PC-3 (cell line): ENCODE results near the gene TANK. TPM values are rescaled to one million over a fixed set of nuclear protein-coding genes. Genes with fewer than 3 reads are reported as not detected.
A peak's percentile ranks its signal among the peaks of the same experiment; 100 is the strongest.
"Not testable (repeated sequence)": the region's sequence is repeated elsewhere in the genome, so short reads cannot be mapped to it uniquely, and the experiment has no call there.

Source experiments
- ATAC-seq: fragments of 200-7000 bp; cut with Tn5 transposase; 2 replicates; pipeline ENCODE4 v1.9.1; 2020; ENCODE audit warnings: mild to moderate bottlenecking, moderate library complexity
- BruUV-seq: library from RNA; stranded (reverse); fragments of 400-500 nt; replicated peaks from 2 replicates; lab custom pipeline; 2021; lab: Mats Ljungman, UMichigan
- CTCF ChIA-PET: fragments of 300-600 bp; sonication (Branson Sonifier 250); formaldehyde crosslinking; loops from one replicate; lab custom pipeline; 2022; ENCODE audit warnings: antibody characterized with exemption; lab: Charles Lee
- POLR2A ChIA-PET: fragments of 300-600 bp; sonication (Branson Sonifier 250); formaldehyde crosslinking; loops from one replicate; lab custom pipeline; 2022; ENCODE audit warnings: antibody characterized with exemption; ENCODE audit not compliant: unreplicated experiment; lab: Charles Lee
- DNase-seq: peaks from one replicate; pipeline ENCODE4 v3.0.0-alpha.2; 2015
- H2AFZ ChIP-seq: fragments of 300-600 bp; sonication (generic); 2 replicates; pipeline ENCODE4 v1.6.0; 2016; ENCODE audit warnings: antibody characterized with exemption, low read length
- H3F3A ChIP-seq: fragments of 300-600 bp; sonication (generic); one replicate; pipeline ENCODE4 v1.6.0; 2017; ENCODE audit warnings: antibody characterized with exemption, low read length, control low read depth, mild to moderate bottlenecking; ENCODE audit not compliant: unreplicated experiment
- H3K27ac ChIP-seq: fragments of 300-600 bp; sonication (generic); 2 replicates; pipeline ENCODE4 v1.5.1; 2016; ENCODE audit warnings: mild to moderate bottlenecking, low read length
- H3K27me3 ChIP-seq: fragments of 300-600 bp; sonication (generic); 2 replicates; pipeline ENCODE4 v1.6.1; 2016; ENCODE audit warnings: low read length, mixed read lengths
- H3K36me3 ChIP-seq: fragments of 300-600 bp; sonication (generic); 2 replicates; pipeline ENCODE4 v1.6.1; 2016; ENCODE audit warnings: low read depth, mixed run types, low read length, mixed read lengths
- H3K4me1 ChIP-seq: fragments of 300-600 bp; sonication (generic); 2 replicates; pipeline ENCODE4 v1.5.1; 2016; ENCODE audit warnings: low read length; ENCODE audit not compliant: insufficient read depth
- H3K4me2 ChIP-seq: fragments of 300-600 bp; sonication (generic); 2 replicates; pipeline ENCODE4 v1.6.0; 2016; ENCODE audit warnings: low read length
- H3K4me3 ChIP-seq: fragments of 300-600 bp; sonication (generic); 2 replicates; pipeline ENCODE4 v1.5.1; 2016; ENCODE audit warnings: mild to moderate bottlenecking, low read length, mixed read lengths
- H3K79me2 ChIP-seq: fragments of 300-600 bp; sonication (generic); 2 replicates; pipeline ENCODE4 v1.6.1; 2017; ENCODE audit warnings: low read length, mixed read lengths
- H3K9ac ChIP-seq: fragments of 300-600 bp; sonication (generic); 2 replicates; pipeline ENCODE4 v1.6.0; 2016; ENCODE audit warnings: mild to moderate bottlenecking, low read length
- H3K9me2 ChIP-seq: fragments of 300-600 bp; sonication (generic); replicated peaks from 2 replicates; pipeline ENCODE4 v1.6.1; 2016; ENCODE audit warnings: mixed run types, low read length, mixed read lengths
- H3K9me3 ChIP-seq: fragments of 300-600 bp; sonication (generic); 2 replicates; pipeline ENCODE4 v1.6.1; 2016; ENCODE audit warnings: low read length, mixed read lengths
- H4K20me1 ChIP-seq: fragments of 300-600 bp; sonication (generic); 2 replicates; pipeline ENCODE4 v1.6.1; 2016; ENCODE audit warnings: low read length, mixed read lengths
- EZH2 ChIP-seq: fragments of 300-600 bp; sonication (generic); IDR thresholded peaks from one replicate; pipeline ENCODE4 v1.6.1; 2017; ENCODE audit warnings: antibody characterized with exemption, mild to moderate bottlenecking, low read length; ENCODE audit not compliant: unreplicated experiment
- EZH2phosphoT487 ChIP-seq: fragments of 300-600 bp; sonication (generic); IDR thresholded peaks from 2 replicates; pipeline ENCODE4 v1.6.1; 2018; ENCODE audit warnings: mild to moderate bottlenecking, antibody characterized with exemption, low read length, borderline replicate concordance
- intact Hi-C: fragments of 100-400 bp; cut with micrococcal nuclease; formaldehyde crosslinking; loops from 2 replicates; pipeline ENCODE4 v1.9.0; 2023
- total RNA-seq: library from RNA; depleted of rRNA; stranded (reverse); fragments of >200 nt; gene quantifications from 2 replicates; pipeline ENCODE4 v1.2.3, GENCODE V29; 2014
- TF ChIP-seq, protein P1 (sequence below): fragments of 300-600 bp; sonication (generic); conservative IDR thresholded peaks from 2 replicates; pipeline ENCODE4 v1.5.1; 2017; ENCODE audit warnings: antibody characterized with exemption, low read depth, mild to moderate bottlenecking, low read length

The TANK gene
- total RNA-seq, 1 experiment from 2014 or later = 23.7 TPM

DNA sequence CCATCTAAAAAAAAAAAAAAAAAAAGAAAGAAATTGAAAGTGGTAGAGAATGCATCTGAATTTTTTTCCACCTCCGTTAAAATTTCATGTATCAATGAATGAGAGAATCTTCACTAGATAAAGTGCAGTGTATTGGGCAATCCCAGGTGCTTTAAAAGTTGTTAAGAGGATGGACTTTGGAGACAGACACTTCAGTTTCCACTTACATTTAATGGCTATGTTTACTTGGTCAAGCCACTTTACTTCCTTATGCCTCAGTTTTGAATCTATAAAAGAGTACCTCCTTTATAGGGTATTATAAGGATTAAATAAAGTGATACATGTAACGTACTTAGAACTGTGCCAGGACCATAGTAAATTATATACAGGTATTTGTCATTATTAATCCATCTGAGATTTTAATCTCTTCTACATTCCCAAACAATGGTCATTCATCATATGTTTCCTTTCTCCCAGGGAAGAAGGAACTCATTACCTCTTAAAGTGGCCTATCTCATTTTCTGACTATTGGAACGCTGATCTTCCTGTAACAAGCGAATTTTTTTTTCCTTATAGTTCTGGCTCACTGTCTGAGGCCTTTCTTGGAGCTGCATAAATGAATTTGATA is 29.1 kb upstream of the TANK start:
- TF ChIP-seq EZH2phosphoT487 (no peak), EZH2 (no peak)
- TF ChIP-seq, protein P1, sequence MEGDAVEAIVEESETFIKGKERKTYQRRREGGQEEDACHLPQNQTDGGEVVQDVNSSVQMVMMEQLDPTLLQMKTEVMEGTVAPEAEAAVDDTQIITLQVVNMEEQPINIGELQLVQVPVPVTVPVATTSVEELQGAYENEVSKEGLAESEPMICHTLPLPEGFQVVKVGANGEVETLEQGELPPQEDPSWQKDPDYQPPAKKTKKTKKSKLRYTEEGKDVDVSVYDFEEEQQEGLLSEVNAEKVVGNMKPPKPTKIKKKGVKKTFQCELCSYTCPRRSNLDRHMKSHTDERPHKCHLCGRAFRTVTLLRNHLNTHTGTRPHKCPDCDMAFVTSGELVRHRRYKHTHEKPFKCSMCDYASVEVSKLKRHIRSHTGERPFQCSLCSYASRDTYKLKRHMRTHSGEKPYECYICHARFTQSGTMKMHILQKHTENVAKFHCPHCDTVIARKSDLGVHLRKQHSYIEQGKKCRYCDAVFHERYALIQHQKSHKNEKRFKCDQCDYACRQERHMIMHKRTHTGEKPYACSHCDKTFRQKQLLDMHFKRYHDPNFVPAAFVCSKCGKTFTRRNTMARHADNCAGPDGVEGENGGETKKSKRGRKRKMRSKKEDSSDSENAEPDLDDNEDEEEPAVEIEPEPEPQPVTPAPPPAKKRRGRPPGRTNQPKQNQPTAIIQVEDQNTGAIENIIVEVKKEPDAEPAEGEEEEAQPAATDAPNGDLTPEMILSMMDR = no peak

DNA sequence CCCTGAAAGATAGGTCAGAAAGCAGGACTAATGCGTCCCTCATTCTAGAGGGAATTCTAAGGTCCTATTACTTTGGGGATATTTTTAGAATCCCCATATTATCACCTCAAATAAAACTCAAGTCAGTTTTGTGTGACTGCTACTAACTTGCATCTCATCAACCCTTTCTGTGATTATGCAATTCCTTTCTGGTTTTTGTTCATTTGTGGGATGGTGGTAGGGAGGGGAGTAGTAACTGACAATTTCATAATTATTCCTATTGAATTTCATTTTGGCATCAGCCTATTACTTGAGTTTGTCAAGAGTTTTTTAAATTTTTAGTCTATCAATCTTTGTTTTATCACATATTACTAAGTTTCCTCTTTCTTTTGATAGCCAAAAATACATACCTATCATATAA is 28.4 kb upstream of the TANK start:
- ATAC-seq (no peak), DNase-seq (no peak)
- Histone ChIP-seq H3K9me2 (no peaks in the 10 kb centered on the region), H3K9ac (no peak overlapping the region), H3K27ac (no peak overlapping the region), H3K4me2 (no peak overlapping the region), H3F3A (no peaks in the 10 kb centered on the region), H4K20me1 (no peaks in the 10 kb centered on the region), H3K4me1 (peaks cover 36% of the 10 kb centered on the region), H3K9me3 (no peaks in the 10 kb centered on the region), H3K36me3 (no peaks in the 10 kb centered on the region), H2AFZ (0 out of 2 replicates have a peak overlapping the region, but pooled peaks have one; percentile 13), H3K4me3 (no peak overlapping the region), H3K27me3 (no peaks in the 10 kb centered on the region), H3K79me2 (no peaks in the 10 kb centered on the region)
- TF ChIP-seq EZH2 (no peak), EZH2phosphoT487 (no peak)
- TF ChIP-seq, protein P1 = no peak
- ChIA-PET POLR2A (no interaction called here), CTCF (no interaction called here)
- intact Hi-C loops = no loop called here
- no TSS peak for BruUV-seq

More for the DNA sequence above, 29.1 kb upstream of the TANK start:
- Histone ChIP-seq H3K4me3 (no peak overlapping the region), H3K36me3 (no peaks in the 10 kb centered on the region), H3K9me2 (no peaks in the 10 kb centered on the region), H3K27ac (no peak overlapping the region), H3K9ac (no peak overlapping the region), H3K79me2 (no peaks in the 10 kb centered on the region), H3K4me2 (no peak overlapping the region), H4K20me1 (no peaks in the 10 kb centered on the region), H3K9me3 (no peaks in the 10 kb centered on the region), H2AFZ (0 out of 2 replicates have a peak overlapping the region, but pooled peaks have one; percentile 13), H3K27me3 (no peaks in the 10 kb centered on the region), H3F3A (no peaks in the 10 kb centered on the region), H3K4me1 (peaks cover 29% of the 10 kb centered on the region)
- ChIA-PET POLR2A (no interaction called here), CTCF (no interaction called here)
- ATAC-seq (peak; percentile 32; the same call in 1 of the 2 replicates), DNase-seq (peak; percentile 61)
- intact Hi-C loops = no loop called here
- BruUV-seq = no TSS peak

DNA sequence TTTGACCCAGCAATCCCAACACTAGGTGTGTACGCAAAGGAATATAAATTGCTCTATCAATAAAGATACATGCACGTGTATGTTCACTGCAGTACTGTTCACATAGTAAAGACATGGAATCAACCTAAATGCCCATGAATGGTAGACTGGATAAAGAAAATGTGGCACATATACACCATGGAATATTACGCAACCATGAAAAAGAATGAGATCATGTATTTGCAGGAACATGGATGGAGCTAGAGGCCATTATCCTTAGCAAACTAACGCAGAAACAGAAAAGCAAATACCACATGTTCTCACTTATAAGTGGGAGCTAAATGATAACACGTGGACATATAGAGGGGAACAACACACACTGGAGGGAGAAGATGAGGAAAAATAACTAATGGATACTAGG is 27.8 kb upstream of the TANK start:
- intact Hi-C loops, H3K79me2 ChIP-seq, H3K9me3 ChIP-seq, H2AFZ ChIP-seq, BruUV-seq, H4K20me1 ChIP-seq, H3K27ac ChIP-seq, H3F3A ChIP-seq, H3K9me2 ChIP-seq, POLR2A ChIA-PET, H3K27me3 ChIP-seq, H3K36me3 ChIP-seq, H3K9ac ChIP-seq, ATAC-seq, H3K4me2 ChIP-seq, H3K4me3 ChIP-seq, DNase-seq, CTCF ChIA-PET: not testable (repeated sequence)
- peaks cover 36% of the 10 kb centered on the region for H3K4me1 ChIP-seq
